NCI-H446 (cell line): ENCODE measurements around the gene NEGR1.

Experiments
- DNase-seq, 2 experiments: peaks; one replicate each; lab custom pipeline; 2025; lab: John Stamatoyannopoulos, UW

NEGR1 gene

DNA sequence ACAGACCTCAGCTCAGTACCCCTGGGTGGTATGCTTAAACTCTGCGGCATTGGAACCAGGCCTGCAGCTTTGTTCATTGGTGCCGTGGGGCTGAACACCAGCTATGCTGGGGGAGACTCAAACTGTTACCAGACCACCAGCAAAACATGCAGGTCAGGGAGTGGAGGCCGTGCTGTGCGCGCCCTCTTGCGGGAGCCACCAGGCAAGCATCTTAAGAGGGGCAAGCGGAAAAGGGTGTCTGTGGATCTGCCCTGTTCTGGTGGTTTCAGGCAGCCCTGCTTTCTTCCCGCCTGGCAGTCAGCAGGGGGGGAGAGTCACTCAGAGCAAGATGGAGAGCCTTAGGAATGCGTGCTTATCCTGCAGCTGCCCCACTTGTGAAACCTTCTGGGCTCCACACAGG is 924.6 kb downstream of the NEGR1 start:
- DNase-seq: no peak

DNA sequence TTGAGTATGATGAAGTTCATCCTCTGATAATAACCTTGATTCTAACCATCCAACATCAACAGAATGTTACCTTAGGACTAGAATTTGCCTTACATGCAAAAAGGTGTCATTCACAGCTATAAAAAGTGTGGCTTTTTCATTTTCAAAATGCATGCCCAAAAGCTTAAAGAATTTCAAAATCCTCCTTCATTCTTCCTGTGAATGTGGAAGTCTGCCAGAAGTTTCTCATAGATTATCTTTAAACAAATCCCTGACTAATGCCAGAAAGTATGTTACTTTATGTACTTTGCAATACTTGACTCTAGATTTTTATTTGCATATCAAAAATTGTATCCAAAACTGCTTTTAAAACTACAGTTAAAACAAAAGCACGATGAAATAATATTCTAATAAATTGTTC is 930.9 kb downstream of the NEGR1 start:
- peak; percentile 24 to 72 for DNase-seq

DNA sequence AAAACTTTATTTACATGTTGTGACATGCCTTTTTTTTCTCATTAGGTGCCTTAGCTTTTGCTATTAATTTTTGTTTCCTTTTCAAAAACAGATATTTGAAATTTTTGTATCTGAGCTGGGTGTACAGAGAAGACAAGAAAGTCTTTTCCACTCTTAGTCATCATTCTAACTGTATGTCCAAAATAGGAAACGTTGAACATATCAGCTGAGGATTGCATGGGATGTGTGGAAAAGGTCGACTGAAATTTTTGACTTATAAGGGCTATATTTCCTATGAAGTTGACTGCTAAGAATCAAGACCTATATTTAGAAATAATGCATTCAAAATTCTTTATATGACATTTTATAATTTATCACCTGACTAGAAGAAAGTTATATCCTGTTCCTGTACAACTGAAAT is 931.5 kb downstream of the NEGR1 start:
- peak in 1 of 2 experiments; percentile 13 for DNase-seq

DNA sequence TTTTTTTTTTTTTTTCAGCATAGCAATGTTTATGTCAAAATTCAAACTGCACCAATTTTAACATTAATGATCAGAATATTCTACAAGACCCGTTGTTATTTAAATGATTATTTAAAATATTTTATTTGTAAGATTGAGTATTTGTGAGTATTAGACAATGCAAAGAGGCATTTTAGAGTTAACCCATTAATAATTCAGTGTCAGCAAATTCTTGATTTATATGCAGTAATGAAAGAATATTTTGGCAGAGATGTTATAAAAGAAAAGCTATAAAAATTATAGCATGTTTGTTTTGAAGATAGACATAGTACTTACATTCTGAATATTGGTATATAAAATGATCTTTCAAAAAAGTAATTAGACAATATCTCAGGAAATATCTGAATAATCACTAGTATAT is 932.0 kb downstream of the NEGR1 start:
- peak; percentile 46 to 48 for DNase-seq
